ENCODE data around the gene PARD3. TPM values are rescaled to one million over a fixed set of nuclear protein-coding genes. Genes with fewer than 3 reads are reported as not detected.

The PARD3 gene
- total RNA-seq (under 1 TPM; 0.53 to 0.71 TPM), total RNA-seq (0 to 5.1 (median 0.64) reads per million in 172 experiments)
- 0.25 TPM for polyA plus RNA-seq (2013, experiment 1 of 2)
- polyA plus RNA-seq (2013, experiment 2 of 2), result 1.3 TPM

DNA sequence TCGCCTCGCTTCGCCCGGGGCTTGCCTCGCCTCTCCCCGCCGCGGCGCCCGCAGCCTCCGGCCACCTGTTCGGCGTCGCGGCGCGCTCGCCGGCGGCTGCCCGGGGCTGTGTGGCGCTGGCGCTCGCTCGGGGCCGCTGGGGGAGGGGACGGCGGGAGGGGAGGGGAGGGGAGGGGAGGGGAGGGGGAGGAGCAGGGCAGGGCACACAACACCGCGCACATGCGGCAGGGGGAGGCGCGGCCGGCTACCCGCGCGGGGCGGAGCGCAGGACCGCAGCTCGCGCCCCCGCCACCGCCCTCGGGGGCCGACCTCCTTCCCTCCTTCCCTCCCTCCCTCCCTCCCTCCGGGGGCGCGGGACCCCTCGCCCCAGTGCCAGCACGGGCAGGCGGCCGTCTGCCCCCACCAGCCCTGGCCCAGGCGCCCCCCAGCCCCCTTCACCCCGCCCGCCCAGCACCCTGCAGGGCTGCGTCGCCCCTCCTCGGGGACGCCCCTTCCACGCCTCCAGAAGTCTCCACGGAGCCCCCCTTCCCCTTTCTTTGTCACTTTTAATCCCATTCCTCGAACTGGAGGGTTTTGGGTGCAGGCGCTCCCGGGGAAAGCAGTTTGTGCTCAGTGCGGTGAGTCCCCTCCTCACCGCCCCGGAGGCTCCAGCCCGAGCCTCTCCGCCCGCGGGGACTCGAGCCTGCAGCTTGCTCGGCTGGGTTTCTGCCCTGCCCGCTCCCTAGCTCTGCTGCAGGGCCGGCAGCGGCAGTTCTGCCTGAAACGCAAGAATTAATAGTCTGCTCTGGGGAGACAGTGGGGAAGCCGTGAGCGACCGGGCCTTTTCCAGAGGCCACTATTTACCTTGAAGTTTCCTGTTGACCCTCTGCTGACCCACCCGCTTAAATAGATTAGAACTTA lies at the start of gene PARD3:
TSS of gene PARD3 (minus strand) at position 112 of the 900 bp plus-strand sequence. CDS start 301 bp downstream, outside the sequence.
- no peak within 1 kb of the TSS for H3K27ac Mint-ChIP-seq
- TF ChIP-seq, protein P1, sequence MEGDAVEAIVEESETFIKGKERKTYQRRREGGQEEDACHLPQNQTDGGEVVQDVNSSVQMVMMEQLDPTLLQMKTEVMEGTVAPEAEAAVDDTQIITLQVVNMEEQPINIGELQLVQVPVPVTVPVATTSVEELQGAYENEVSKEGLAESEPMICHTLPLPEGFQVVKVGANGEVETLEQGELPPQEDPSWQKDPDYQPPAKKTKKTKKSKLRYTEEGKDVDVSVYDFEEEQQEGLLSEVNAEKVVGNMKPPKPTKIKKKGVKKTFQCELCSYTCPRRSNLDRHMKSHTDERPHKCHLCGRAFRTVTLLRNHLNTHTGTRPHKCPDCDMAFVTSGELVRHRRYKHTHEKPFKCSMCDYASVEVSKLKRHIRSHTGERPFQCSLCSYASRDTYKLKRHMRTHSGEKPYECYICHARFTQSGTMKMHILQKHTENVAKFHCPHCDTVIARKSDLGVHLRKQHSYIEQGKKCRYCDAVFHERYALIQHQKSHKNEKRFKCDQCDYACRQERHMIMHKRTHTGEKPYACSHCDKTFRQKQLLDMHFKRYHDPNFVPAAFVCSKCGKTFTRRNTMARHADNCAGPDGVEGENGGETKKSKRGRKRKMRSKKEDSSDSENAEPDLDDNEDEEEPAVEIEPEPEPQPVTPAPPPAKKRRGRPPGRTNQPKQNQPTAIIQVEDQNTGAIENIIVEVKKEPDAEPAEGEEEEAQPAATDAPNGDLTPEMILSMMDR (IDR thresholded peaks at IDR 0.05), result no peak
- H3K36me3 Mint-ChIP-seq (ENCODE audit: low read depth), result no peaks in the 10 kb centered on the region
- peak within 1 kb of the TSS; percentile 20 for H3K4me3 ChIP-seq (ENCODE audit: low read length)
- peak within 1 kb of the TSS; percentile 78 for H3K4me3 Mint-ChIP-seq
- H3K4me1 Mint-ChIP-seq (ENCODE audit: low read depth), result peaks cover 11% of the 10 kb centered on the region
- POLR2A ChIA-PET, result no interaction called here
- CTCF ChIA-PET, result no interaction called here
- no peaks in the 10 kb centered on the region for H3K9me3 Mint-ChIP-seq
- H3K27ac ChIP-seq (ENCODE audit: low read depth in 1 of 2, low read length in 2 of 2), result no peak within 1 kb of the TSS
- peaks cover 14 to 49% of the 10 kb centered on the region in 2 experiments for H3K27me3 ChIP-seq (ENCODE audit: control insufficient read depth in 1 of 2, insufficient read depth in 2 of 2, low read length in 2 of 2)
- peaks cover 68% of the 10 kb centered on the region for H3K27me3 Mint-ChIP-seq
- H3K9me3 ChIP-seq (ENCODE audit: control insufficient read depth in 1 of 2, insufficient read depth in 1 of 2, low read length in 2 of 2), result no peaks in the 10 kb centered on the region
- peaks cover 9% of the 10 kb centered on the region for H3K4me1 ChIP-seq (ENCODE audit: insufficient read depth, low read length)
- intact Hi-C loops (cut with DNase I, micrococcal nuclease), result no loop called here
- H3K36me3 ChIP-seq (ENCODE audit: insufficient read depth, low read length), result no peaks in the 10 kb centered on the region
- no peak for ATAC-seq (ENCODE audit: poor library complexity)
- peak in 2 of 14 experiments; percentile 7 to 16 for DNase-seq

DNA sequence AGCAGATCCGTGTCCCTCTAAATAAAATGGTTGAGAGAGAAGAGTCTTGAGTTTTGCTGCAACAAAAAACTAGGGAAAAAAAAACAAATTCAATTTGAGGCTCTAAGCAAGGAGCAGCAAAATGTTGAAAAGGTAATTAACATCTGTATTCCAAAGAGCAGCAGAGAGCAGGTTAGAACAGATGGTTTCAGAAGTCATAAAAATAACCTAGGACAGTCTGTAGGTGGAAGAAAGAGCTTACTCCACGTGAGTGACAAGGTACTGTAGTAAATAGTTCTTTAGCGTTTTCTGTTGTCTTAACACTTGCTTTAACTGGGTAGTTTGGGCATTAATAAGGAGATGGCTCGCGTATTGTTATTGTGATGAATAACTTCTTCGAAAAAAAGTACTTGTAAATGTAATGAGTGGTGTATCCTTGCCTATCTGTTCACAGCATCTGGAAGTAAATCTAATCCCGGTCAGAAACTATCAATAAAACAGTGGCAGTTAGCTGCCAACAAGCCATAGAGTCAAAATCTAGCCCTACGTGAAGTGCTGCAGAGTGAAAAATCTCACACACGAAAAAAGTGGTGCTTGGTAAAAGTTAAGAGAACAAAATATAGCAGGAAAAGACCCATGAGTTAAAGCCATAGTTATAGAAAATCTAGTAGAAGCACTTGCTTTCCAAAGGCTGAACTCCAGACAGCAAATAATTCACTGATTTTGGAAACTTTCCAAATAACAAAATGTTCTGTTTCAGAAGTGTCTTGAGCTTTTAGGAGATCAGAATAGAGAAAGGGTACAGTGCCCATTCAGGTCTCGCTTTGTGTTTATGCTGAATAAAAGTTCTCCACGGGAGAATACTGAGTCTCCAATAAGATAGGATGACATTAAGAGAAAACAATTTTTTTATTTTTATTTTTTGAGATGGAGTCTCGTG lies 49.3 kb upstream of the PARD3 start:
- no peaks in the 10 kb centered on the region for H3K27me3 ChIP-seq (ENCODE audit: control insufficient read depth in 1 of 2, insufficient read depth in 2 of 2, low read length in 2 of 2)
- no peaks in the 10 kb centered on the region for H3K36me3 ChIP-seq (ENCODE audit: insufficient read depth, low read length)
- H3K4me3 ChIP-seq (ENCODE audit: low read length), result no peak overlapping the region
- TF ChIP-seq, protein P1 (IDR thresholded peaks at IDR 0.05), result no peak
- H3K27ac ChIP-seq (ENCODE audit: low read depth in 1 of 2, low read length in 2 of 2), result no peak overlapping the region
- peaks cover 8% of the 10 kb centered on the region for H3K27me3 Mint-ChIP-seq
- ChIA-PET CTCF (no interaction called here), POLR2A (no interaction called here)
- H3K9me3 ChIP-seq (ENCODE audit: control insufficient read depth in 1 of 2, insufficient read depth in 1 of 2, low read length in 2 of 2), result no peaks in the 10 kb centered on the region
- H3K4me1 Mint-ChIP-seq (ENCODE audit: low read depth), result peaks cover 8% of the 10 kb centered on the region
- no peaks in the 10 kb centered on the region for H3K36me3 Mint-ChIP-seq (ENCODE audit: low read depth)
- no peaks in the 10 kb centered on the region for H3K4me1 ChIP-seq (ENCODE audit: insufficient read depth, low read length)
- no peaks in the 10 kb centered on the region for H3K9me3 Mint-ChIP-seq
- intact Hi-C loops (cut with DNase I, micrococcal nuclease), result no loop called here
- DNase-seq (no peak), ATAC-seq (ENCODE audit: poor library complexity) (no peak)
- no peak overlapping the region for H3K4me3 Mint-ChIP-seq
- no peak overlapping the region for H3K27ac Mint-ChIP-seq

DNA sequence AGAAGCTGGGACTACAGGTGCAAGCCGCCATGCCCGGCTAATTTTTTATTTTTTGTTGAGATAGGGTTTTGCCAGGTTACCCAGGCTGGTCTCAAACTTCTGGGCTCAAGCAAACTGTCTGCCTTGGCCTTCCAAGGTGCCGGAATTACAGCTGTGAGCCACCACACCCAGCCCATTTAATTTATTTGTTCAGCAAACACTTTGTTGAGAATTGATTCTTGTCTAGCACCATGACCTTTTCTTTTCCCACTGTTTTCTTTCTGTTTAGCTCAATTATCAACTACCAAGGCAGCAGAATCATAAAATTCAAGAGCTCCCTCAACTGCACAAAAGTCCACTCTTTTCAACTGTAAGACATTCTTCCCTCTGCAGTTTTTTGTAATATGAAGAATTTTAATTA lies 47.8 kb upstream of the PARD3 start:
- TF ChIP-seq, protein P1 (IDR thresholded peaks at IDR 0.05), result no peak
- POLR2A ChIA-PET, result no interaction called here
- Mint-ChIP-seq H3K9me3 (no peaks in the 10 kb centered on the region), H3K4me1 (ENCODE audit: low read depth) (no peaks in the 10 kb centered on the region), H3K4me3 (no peak overlapping the region), H3K27ac (no peak overlapping the region), H3K27me3 (peaks cover 2% of the 10 kb centered on the region), H3K36me3 (ENCODE audit: low read depth) (no peaks in the 10 kb centered on the region)
- Histone ChIP-seq H3K27me3 (ENCODE audit: control insufficient read depth in 1 of 2, insufficient read depth in 2 of 2, low read length in 2 of 2) (peaks cover 0 to 4% of the 10 kb centered on the region in 2 experiments), H3K4me3 (ENCODE audit: low read length) (no peak overlapping the region), H3K4me1 (ENCODE audit: insufficient read depth, low read length) (no peaks in the 10 kb centered on the region), H3K27ac (ENCODE audit: low read depth in 1 of 2, low read length in 2 of 2) (no peak overlapping the region), H3K9me3 (ENCODE audit: control insufficient read depth in 1 of 2, insufficient read depth in 1 of 2, low read length in 2 of 2) (no peaks in the 10 kb centered on the region), H3K36me3 (ENCODE audit: insufficient read depth, low read length) (no peaks in the 10 kb centered on the region)
- CTCF ChIA-PET, result no interaction called here
- DNase-seq (no peak), ATAC-seq (ENCODE audit: poor library complexity) (no peak)
- intact Hi-C loops (cut with DNase I, micrococcal nuclease), result no loop called here
